GM12865 (cell line): Measurements from ENCODE around the gene KRTAP10-8.

Experiments used
- DNase-seq: peaks from one replicate; pipeline ENCODE4 v3.0.0; 2010; ENCODE audit warnings: low read depth
- H3K4me3 ChIP-seq: 2 replicates; pipeline ENCODE4 v1.5.1; 2011; ENCODE audit warnings: mild to moderate bottlenecking, low read depth, low read length, control low read depth
- CTCF ChIP-seq: IDR thresholded peaks from 2 replicates; pipeline ENCODE4 v1.5.1; 2011; ENCODE audit warnings: low read length, control low read depth, low read depth, inconsistent platforms; ENCODE audit not compliant: insufficient read depth; ENCODE audit errors: missing control alignments

Gene KRTAP10-8

GRCh38 chr21:44616591-44616926 is 4.7 kb downstream of the KRTAP10-8 start:
- H3K4me3 ChIP-seq: no peak overlapping the region
- DNase-seq: no peak
- TF ChIP-seq CTCF: no peak

- no peak for TF ChIP-seq CTCF
- DNase-seq: no peak
These were observed 5.2 kb downstream of the KRTAP10-8 start for GRCh38 chr21:44617071-44617501.

GRCh38 chr21:44618504-44618903 is 6.6 kb downstream of the KRTAP10-8 start:
- DNase-seq: peak; percentile 21
- peak; percentile 13 for TF ChIP-seq CTCF
- H3K4me3 ChIP-seq: no peak overlapping the region

More at GRCh38 chr21:44617071-44617501, 5.2 kb downstream of the KRTAP10-8 start:
- H3K4me3 ChIP-seq: no peak overlapping the region

- TF ChIP-seq CTCF: no peak
- DNase-seq: no peak
- H3K4me3 ChIP-seq: no peak overlapping the region
These were observed 7.0 kb downstream of the KRTAP10-8 start for GRCh38 chr21:44618909-44619308.

- TF ChIP-seq CTCF: no peak
- no peak overlapping the region for H3K4me3 ChIP-seq
- DNase-seq: no peak
These were observed 8.0 kb downstream of the KRTAP10-8 start for GRCh38 chr21:44619886-44620285.

- no peak for TF ChIP-seq CTCF
- no peak for DNase-seq
- no peak overlapping the region for H3K4me3 ChIP-seq
These were observed 11.7 kb downstream of the KRTAP10-8 start for GRCh38 chr21:44623575-44623974.

- H3K4me3 ChIP-seq: no peak overlapping the region
- no peak for DNase-seq
- TF ChIP-seq CTCF: no peak
These were observed 13.9 kb downstream of the KRTAP10-8 start for GRCh38 chr21:44625756-44626155.
